ENCODE data around the gene NIN. TPM values are rescaled to one million over a fixed set of nuclear protein-coding genes. Genes with fewer than 3 reads are reported as not detected.
A peak's percentile ranks its signal among the peaks of the same experiment; 100 is the strongest.

Gene NIN
- total and polyA plus RNA-seq, 11 donors, result 11.7 to 48.3 (median 25.0) TPM

GRCh38 chr14:50812856-50813543 is 18.0 kb downstream of the NIN start:
- ATAC-seq (no peak), DNase-seq (no peak)
- intact Hi-C loops (cut with DNase I), result no loop called here
- peaks cover 0 to 5% (median 0%) of the 10 kb centered on the region in 9 donors for H3K36me3 ChIP-seq
- peak overlapping the region in 1 of 12 donors; percentile 29 for H3K4me3 ChIP-seq
- TF ChIP-seq POLR2A (IDR thresholded peaks at IDR 0.05) (no peak), CTCF (IDR thresholded peaks at IDR 0.05) (no peak)
- peak overlapping the region in 1 of 12 donors; percentile 85 for H3K27ac ChIP-seq
- H3K4me1 ChIP-seq, result peaks cover 0 to 48% (median 10%) of the 10 kb centered on the region in 12 donors
- H3K27me3 ChIP-seq, result no peaks in the 10 kb centered on the region
- WGBS, 4 donors, result 81 to 91% (median 88%) methylated on average over 8 of the region's 8 CpGs
- H3K9me3 ChIP-seq, result peaks cover 0 to 7% (median 0%) of the 10 kb centered on the region in 12 donors

- ATAC-seq (no peak), DNase-seq (no peak)
- Histone ChIP-seq H3K9me3 (peaks cover 0 to 7% (median 0%) of the 10 kb centered on the region in 12 donors), H3K27me3 (no peaks in the 10 kb centered on the region), H3K36me3 (peaks cover 0 to 5% (median 0%) of the 10 kb centered on the region in 9 donors), H3K4me3 (no peak overlapping the region), H3K27ac (peak overlapping the region in 1 of 12 donors; percentile 85), H3K4me1 (peaks cover 0 to 45% (median 10%) of the 10 kb centered on the region in 12 donors)
- WGBS, 4 donors, result 84 to 95% (median 90%) methylated on average over 2 of the region's 2 CpGs
- intact Hi-C loops (cut with DNase I), result no loop called here
- TF ChIP-seq CTCF (IDR thresholded peaks at IDR 0.05) (no peak), POLR2A (IDR thresholded peaks at IDR 0.05) (no peak)
These were observed 18.8 kb downstream of the NIN start for GRCh38 chr14:50812180-50812579.

GRCh38 chr14:50808053-50808452 is 22.9 kb downstream of the NIN start:
- TF ChIP-seq POLR2A (IDR thresholded peaks at IDR 0.05), result no peak
- TF ChIP-seq CTCF (IDR thresholded peaks at IDR 0.05), result no peak
- 84 to 86% (median 85%) methylated on average over 5 of the region's 5 CpGs for WGBS, 4 donors
- intact Hi-C loops (cut with DNase I), result no loop called here
- H3K9me3 ChIP-seq, result no peaks in the 10 kb centered on the region
- H3K27me3 ChIP-seq, result no peaks in the 10 kb centered on the region
- H3K36me3 ChIP-seq, result peaks cover 0 to 21% (median 10%) of the 10 kb centered on the region in 9 donors
- no peak overlapping the region for H3K27ac ChIP-seq
- H3K4me1 ChIP-seq, result peaks cover 0 to 27% (median 12%) of the 10 kb centered on the region in 12 donors
- ATAC-seq, result no peak
- H3K4me3 ChIP-seq, result no peak overlapping the region
- no peak for DNase-seq

- H3K4me3 ChIP-seq, result no peak overlapping the region
- DNase-seq (no peak), ATAC-seq (no peak)
- no peak for TF ChIP-seq POLR2A (IDR thresholded peaks at IDR 0.05)
- no peak overlapping the region for H3K27ac ChIP-seq
- no peaks in the 10 kb centered on the region for H3K9me3 ChIP-seq
- peaks cover 0 to 21% (median 10%) of the 10 kb centered on the region in 9 donors for H3K36me3 ChIP-seq
- H3K4me1 ChIP-seq, result peaks cover 0 to 30% (median 15%) of the 10 kb centered on the region in 12 donors
- intact Hi-C loops (cut with DNase I), result no loop called here
- H3K27me3 ChIP-seq, result no peaks in the 10 kb centered on the region
- 70 to 78% (median 74%) methylated on average over 3 of the region's 3 CpGs for WGBS, 4 donors
These were observed 24.6 kb downstream of the NIN start for GRCh38 chr14:50806241-50806933.
